Panc1 (cell line): ENCODE data around the gene SENP8.

Source experiments
- POLR2AphosphoS5 ChIP-seq: IDR thresholded peaks from 2 replicates; pipeline ENCODE4 v1.6.1; 2012; ENCODE audit warnings: mild to moderate bottlenecking, low read depth, low read length, moderate library complexity
- SIN3A ChIP-seq: IDR thresholded peaks from 2 replicates; pipeline ENCODE4 v1.6.1; 2012; ENCODE audit warnings: low read depth, mild to moderate bottlenecking, low read length, moderate library complexity, borderline replicate concordance; ENCODE audit not compliant: insufficient read depth
- TF ChIP-seq, protein P1 (sequence below): fragments of 450-650 bp; IDR thresholded peaks from 2 replicates; pipeline ENCODE4 v1.5.1; 2017; ENCODE audit warnings: mild to moderate bottlenecking

DNA sequence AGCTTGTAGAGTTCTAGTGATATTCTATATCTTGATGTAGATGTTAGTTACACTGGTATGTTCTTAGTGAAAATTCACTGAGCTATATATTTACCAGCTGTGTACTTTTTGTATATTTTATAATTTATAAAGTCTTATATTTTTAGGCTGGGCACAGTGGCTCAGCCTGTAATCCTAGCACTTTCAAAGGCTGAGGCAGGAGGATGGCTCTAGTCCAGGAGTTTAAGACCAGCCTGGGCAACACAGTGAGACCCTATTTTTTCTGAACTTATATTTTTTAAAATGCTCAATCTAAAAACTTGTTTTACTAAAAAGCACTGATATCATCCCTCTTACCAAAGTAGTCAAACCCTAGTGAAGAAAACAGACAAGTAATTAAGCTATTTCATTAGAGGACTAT lies 5.4 kb upstream of the SENP8 start:
- TF ChIP-seq, protein P1, sequence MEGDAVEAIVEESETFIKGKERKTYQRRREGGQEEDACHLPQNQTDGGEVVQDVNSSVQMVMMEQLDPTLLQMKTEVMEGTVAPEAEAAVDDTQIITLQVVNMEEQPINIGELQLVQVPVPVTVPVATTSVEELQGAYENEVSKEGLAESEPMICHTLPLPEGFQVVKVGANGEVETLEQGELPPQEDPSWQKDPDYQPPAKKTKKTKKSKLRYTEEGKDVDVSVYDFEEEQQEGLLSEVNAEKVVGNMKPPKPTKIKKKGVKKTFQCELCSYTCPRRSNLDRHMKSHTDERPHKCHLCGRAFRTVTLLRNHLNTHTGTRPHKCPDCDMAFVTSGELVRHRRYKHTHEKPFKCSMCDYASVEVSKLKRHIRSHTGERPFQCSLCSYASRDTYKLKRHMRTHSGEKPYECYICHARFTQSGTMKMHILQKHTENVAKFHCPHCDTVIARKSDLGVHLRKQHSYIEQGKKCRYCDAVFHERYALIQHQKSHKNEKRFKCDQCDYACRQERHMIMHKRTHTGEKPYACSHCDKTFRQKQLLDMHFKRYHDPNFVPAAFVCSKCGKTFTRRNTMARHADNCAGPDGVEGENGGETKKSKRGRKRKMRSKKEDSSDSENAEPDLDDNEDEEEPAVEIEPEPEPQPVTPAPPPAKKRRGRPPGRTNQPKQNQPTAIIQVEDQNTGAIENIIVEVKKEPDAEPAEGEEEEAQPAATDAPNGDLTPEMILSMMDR = no peak
- TF ChIP-seq POLR2AphosphoS5 (no peak), SIN3A (no peak)
